Measurements from ENCODE around the gene DIS3L2. TPM values are rescaled to one million over a fixed set of nuclear protein-coding genes. Genes with fewer than 3 reads are reported as not detected.

The DIS3L2 gene
- total and polyA plus RNA-seq, 2 of the 8 experiments (the other 6 are each of a cell fraction or from before 2014, with no cell fraction given), result 11.5 to 21.6 TPM

DNA sequence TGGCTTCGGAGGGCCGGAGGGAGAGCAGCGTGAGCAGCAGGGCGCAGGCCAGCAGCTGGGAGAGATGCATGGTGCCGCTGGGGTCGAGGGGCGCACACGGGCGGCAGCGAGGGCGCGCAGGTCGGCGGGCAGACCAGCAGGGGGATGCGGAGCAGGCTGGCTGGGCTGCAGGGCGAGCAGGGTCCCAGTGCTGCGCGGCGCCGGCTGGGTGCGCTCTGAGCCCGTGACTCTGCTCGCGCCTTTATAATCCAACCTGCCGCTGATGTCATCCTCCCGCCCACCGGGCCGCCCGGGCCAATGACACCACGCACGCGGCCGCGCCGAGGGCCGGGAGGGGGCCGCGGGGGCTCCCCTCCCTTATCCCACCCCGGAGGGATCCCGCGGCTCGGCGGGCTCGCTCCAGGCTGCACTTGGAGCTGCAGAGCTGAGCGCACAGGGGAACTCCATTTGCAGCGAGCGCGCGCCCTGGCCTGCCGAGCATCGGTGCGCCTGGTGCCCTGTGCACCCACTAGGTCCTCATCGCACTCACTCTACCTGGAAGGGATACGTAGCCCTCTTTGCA lies 35.3 kb upstream of the DIS3L2 start, which contains the start of gene NPPC (continued):
- TF ChIP-seq SRF (IDR thresholded peaks at IDR 0.05; ENCODE audit: low read depth, low read length), result no peak
- TF ChIP-seq CHD1 (IDR thresholded peaks at IDR 0.05; ENCODE audit: low read depth, low read length), result no peak
- TF ChIP-seq POU5F1 (IDR thresholded peaks at IDR 0.05; ENCODE audit: low read depth, low read length), result no peak
- no peak for TF ChIP-seq EZH2 (IDR thresholded peaks at IDR 0.05; ENCODE audit: low read depth, low read length, severe bottlenecking)
- TF ChIP-seq, protein P1, sequence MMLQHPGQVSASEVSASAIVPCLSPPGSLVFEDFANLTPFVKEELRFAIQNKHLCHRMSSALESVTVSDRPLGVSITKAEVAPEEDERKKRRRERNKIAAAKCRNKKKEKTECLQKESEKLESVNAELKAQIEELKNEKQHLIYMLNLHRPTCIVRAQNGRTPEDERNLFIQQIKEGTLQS (IDR thresholded peaks at IDR 0.05; ENCODE audit: insufficient read depth, low read depth, low read length), result no peak
- TF ChIP-seq KDM5A (IDR thresholded peaks at IDR 0.05; ENCODE audit: low read length), result no peak
- no peak for TF ChIP-seq EP300 (IDR thresholded peaks at IDR 0.05; ENCODE audit: borderline replicate concordance in 1 of 2, low read depth in 2 of 2, low read length in 2 of 2)
- TF ChIP-seq SIN3A (conservative IDR thresholded peaks at IDR 0.05 in 1 of 2, IDR thresholded peaks at IDR 0.05 in 1 of 2; ENCODE audit: low read depth in 1 of 2, low read length in 2 of 2), result 0 out of 4 replicates have a peak, but pooled peaks of 1 of the 2 experiments have one; percentile 25
- TF ChIP-seq, protein P2, sequence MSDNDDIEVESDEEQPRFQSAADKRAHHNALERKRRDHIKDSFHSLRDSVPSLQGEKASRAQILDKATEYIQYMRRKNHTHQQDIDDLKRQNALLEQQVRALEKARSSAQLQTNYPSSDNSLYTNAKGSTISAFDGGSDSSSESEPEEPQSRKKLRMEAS (IDR thresholded peaks at IDR 0.05), result peak; percentile 87
- TF ChIP-seq GABPA (IDR thresholded peaks at IDR 0.05; ENCODE audit: borderline replicate concordance, insufficient read depth, low read length), result 0 out of 2 replicates have a peak, but pooled peaks have one; percentile 15
- peak; percentile 84 for TF ChIP-seq TBP (IDR thresholded peaks at IDR 0.05; ENCODE audit: low read depth, low read length)
- TF ChIP-seq, protein P3, sequence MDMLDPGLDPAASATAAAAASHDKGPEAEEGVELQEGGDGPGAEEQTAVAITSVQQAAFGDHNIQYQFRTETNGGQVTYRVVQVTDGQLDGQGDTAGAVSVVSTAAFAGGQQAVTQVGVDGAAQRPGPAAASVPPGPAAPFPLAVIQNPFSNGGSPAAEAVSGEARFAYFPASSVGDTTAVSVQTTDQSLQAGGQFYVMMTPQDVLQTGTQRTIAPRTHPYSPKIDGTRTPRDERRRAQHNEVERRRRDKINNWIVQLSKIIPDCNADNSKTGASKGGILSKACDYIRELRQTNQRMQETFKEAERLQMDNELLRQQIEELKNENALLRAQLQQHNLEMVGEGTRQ (IDR thresholded peaks at IDR 0.05; ENCODE audit: low read length), result no peak
- TF ChIP-seq TEAD4 (IDR thresholded peaks at IDR 0.05; ENCODE audit: low read depth, low read length), result no peak
- peak; percentile 69 for TF ChIP-seq KDM4A (IDR thresholded peaks at IDR 0.05; ENCODE audit: low read depth, low read length, severe bottlenecking)

Data from H1 (cell line).